Dedifferentiated amniotic fluid mesenchymal stem cell (primary cell): Measurements from ENCODE around the gene MEIKIN.

ENCODE experiments used
- DNase-seq: peaks from one replicate; pipeline ENCODE4 v3.0.0-alpha.2; 2016; ENCODE audit errors: extremely low spot score

The MEIKIN gene

GRCh38 chr5:131945551-131946168 lies at the start of gene MEIKIN:
Gene MEIKIN (minus strand): TSS chr5:131945663. CDS start chr5:131945505, 158 bp downstream.
- DNase-seq = no peak

- no peak for DNase-seq
Observed at GRCh38 chr5:131994533-131995226, 49.2 kb upstream of the MEIKIN start.

- no peak for DNase-seq
Observed at GRCh38 chr5:131994090-131994489, 48.6 kb upstream of the MEIKIN start.

- no peak for DNase-seq
Observed at GRCh38 chr5:131993676-131994075, 48.2 kb upstream of the MEIKIN start.

- DNase-seq = no peak
Observed at GRCh38 chr5:131992370-131992769, 46.9 kb upstream of the MEIKIN start.

GRCh38 chr5:131991593-131992324 lies 46.3 kb upstream of the MEIKIN start:
- no peak for DNase-seq

- DNase-seq = no peak
Observed at GRCh38 chr5:131990716-131991115, 45.3 kb upstream of the MEIKIN start.

GRCh38 chr5:131988601-131989000 lies 43.1 kb upstream of the MEIKIN start:
- no peak for DNase-seq

- DNase-seq = no peak
Observed at GRCh38 chr5:131987251-131987650, 41.8 kb upstream of the MEIKIN start.

- DNase-seq = no peak
Observed at GRCh38 chr5:131986161-131986912, 40.9 kb upstream of the MEIKIN start.

GRCh38 chr5:131984956-131985665 lies 39.6 kb upstream of the MEIKIN start:
- DNase-seq = no peak

GRCh38 chr5:131983244-131983771 lies 37.8 kb upstream of the MEIKIN start:
- DNase-seq = no peak

GRCh38 chr5:131981516-131981915 lies 36.1 kb upstream of the MEIKIN start:
- DNase-seq = no peak

GRCh38 chr5:131980696-131981095 lies 35.2 kb upstream of the MEIKIN start:
- DNase-seq = no peak

GRCh38 chr5:131979816-131980215 lies 34.4 kb upstream of the MEIKIN start:
- DNase-seq = no peak

- no peak for DNase-seq
Observed at GRCh38 chr5:131977212-131977604, 31.7 kb upstream of the MEIKIN start.

GRCh38 chr5:131976414-131977211 lies 31.1 kb upstream of the MEIKIN start:
- DNase-seq = no peak

- no peak for DNase-seq
Observed at GRCh38 chr5:131974956-131975726, 29.7 kb upstream of the MEIKIN start.

- no peak for DNase-seq
Observed at GRCh38 chr5:131974622-131974955, 29.1 kb upstream of the MEIKIN start.

- DNase-seq = no peak
Observed at GRCh38 chr5:131974016-131974415, 28.6 kb upstream of the MEIKIN start.
